Activated CD8-positive, alpha-beta memory T cell treated with anti-CD3 and anti-CD28 coated beads, Interleukin-2, amount 10 ng/mL, durations not matched to agents 7 days and 5 days (primary cell): ENCODE data around the gene DGCR2. TPM values are rescaled to one million over a fixed set of nuclear protein-coding genes. Genes with fewer than 3 reads are reported as not detected.
"Not testable (repeated sequence)": the region's sequence is repeated elsewhere in the genome, so short reads cannot be mapped to it uniquely, and the experiment has no call there.

Experiments
- ATAC-seq: fragments of 150-1000 bp; cut with Tn5 transposase; one replicate; pipeline ENCODE4 v1.10.0; 2021; ENCODE audit warnings: moderate library complexity
- CTCF ChIA-PET: fragments of 350-600 bp; sonication (Branson Sonifier 250); formaldehyde crosslinking; loops from one replicate; lab custom pipeline; 2021; ENCODE audit warnings: antibody characterized with exemption; lab: Charles Lee
- DNase-seq: peaks from one replicate; pipeline ENCODE4 v3.0.0-alpha.2; 2020
- H3K27ac Mint-ChIP-seq: one replicate; pipeline ENCODE4 v1.8.0; 2021; ENCODE audit warnings: mild to moderate bottlenecking, mixed read lengths
- H3K27me3 Mint-ChIP-seq: one replicate; pipeline ENCODE4 v1.8.0; 2021; ENCODE audit warnings: mixed read lengths
- H3K36me3 Mint-ChIP-seq: one replicate; pipeline ENCODE4 v1.8.0; 2021; ENCODE audit warnings: mild to moderate bottlenecking, mixed read lengths
- H3K4me1 Mint-ChIP-seq: one replicate; pipeline ENCODE4 v1.8.0; 2021; ENCODE audit warnings: mixed read lengths
- H3K4me3 Mint-ChIP-seq: one replicate; pipeline ENCODE4 v1.8.0; 2021; ENCODE audit warnings: mild to moderate bottlenecking, moderate library complexity, mixed read lengths
- H3K9me3 Mint-ChIP-seq: one replicate; pipeline ENCODE4 v1.8.0; 2022; ENCODE audit warnings: low read depth, mixed read lengths
- total RNA-seq, 2 experiments: library from RNA; stranded (reverse); gene quantifications; one replicate each; pipeline ENCODE4 v1.2.3, GENCODE V29; 2021

Gene DGCR2
- total RNA-seq, 2 experiments from 2014 or later: 27.8 TPM

- ATAC-seq (no peak), DNase-seq (no peak)
- H3K4me3 Mint-ChIP-seq: no peak overlapping the region
Measured at GRCh38 chr22:19038728-19039447, 83.3 kb downstream of the DGCR2 start.

GRCh38 chr22:19038164-19038546, 84.1 kb downstream of the DGCR2 start:
- H3K9me3 Mint-ChIP-seq: no peaks in the 10 kb centered on the region
- H3K4me3 Mint-ChIP-seq: no peak overlapping the region
- no peaks in the 10 kb centered on the region for H3K36me3 Mint-ChIP-seq
- ATAC-seq (no peak), DNase-seq (no peak)
- H3K27me3 Mint-ChIP-seq: no peaks in the 10 kb centered on the region
- H3K4me1 Mint-ChIP-seq: no peaks in the 10 kb centered on the region
- H3K27ac Mint-ChIP-seq: no peak overlapping the region
- CTCF ChIA-PET: no interaction called here

More at GRCh38 chr22:19038728-19039447, 83.3 kb downstream of the DGCR2 start:
- H3K27ac Mint-ChIP-seq: no peak overlapping the region
- CTCF ChIA-PET: no interaction called here
- no peaks in the 10 kb centered on the region for H3K4me1 Mint-ChIP-seq
- H3K27me3 Mint-ChIP-seq: no peaks in the 10 kb centered on the region
- H3K36me3 Mint-ChIP-seq: no peaks in the 10 kb centered on the region
- no peaks in the 10 kb centered on the region for H3K9me3 Mint-ChIP-seq

DNA sequence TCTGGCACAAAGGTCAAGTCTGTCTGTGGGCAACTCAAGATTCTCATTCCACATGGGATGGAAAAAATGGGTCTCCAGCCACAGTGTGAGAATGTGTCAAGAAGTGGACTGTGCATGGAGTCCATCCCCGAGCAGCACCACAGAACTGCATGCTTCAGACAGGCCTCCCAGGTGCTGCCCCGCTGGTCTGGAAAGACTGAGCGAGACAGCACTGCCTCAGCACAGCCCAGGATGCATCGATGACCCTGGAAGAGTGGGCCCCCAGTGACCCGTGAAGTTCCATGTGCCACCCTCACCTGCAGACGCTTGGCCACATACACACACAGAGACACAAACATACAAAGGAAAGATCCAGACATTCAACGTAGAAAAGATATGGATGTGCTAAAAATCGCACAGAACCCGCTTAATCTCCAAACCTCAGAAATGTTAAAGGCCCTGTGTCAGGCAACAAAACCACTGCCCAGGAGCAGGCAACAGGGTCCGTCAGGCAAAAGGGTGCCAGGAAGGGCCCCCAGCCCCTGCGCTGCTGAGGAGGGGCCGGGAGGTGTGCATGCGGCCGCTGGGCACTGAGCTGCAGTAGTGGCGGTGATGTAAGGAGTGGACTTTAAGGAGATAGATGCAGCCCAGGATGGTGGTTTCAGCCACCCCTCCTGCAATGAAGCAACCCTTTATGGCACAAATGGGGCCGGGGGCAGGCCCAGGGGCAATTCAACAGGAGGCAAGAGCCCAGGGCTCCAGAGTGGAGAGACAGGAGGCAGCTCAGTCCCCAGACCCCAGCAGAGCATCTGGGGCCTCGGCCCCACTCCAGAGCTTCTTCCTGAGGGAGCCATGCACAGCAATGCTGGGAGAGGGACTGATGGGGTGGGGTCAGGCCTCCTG, 84.7 kb downstream of the DGCR2 start:
- H3K9me3 Mint-ChIP-seq: no peaks in the 10 kb centered on the region
- H3K4me3 Mint-ChIP-seq: no peak overlapping the region
- no peaks in the 10 kb centered on the region for H3K4me1 Mint-ChIP-seq
- H3K36me3 Mint-ChIP-seq: no peaks in the 10 kb centered on the region
- ATAC-seq (no peak), DNase-seq (no peak)
- CTCF ChIA-PET: no interaction called here
- no peaks in the 10 kb centered on the region for H3K27me3 Mint-ChIP-seq
- H3K27ac Mint-ChIP-seq: peak overlapping the region; percentile 0

DNA sequence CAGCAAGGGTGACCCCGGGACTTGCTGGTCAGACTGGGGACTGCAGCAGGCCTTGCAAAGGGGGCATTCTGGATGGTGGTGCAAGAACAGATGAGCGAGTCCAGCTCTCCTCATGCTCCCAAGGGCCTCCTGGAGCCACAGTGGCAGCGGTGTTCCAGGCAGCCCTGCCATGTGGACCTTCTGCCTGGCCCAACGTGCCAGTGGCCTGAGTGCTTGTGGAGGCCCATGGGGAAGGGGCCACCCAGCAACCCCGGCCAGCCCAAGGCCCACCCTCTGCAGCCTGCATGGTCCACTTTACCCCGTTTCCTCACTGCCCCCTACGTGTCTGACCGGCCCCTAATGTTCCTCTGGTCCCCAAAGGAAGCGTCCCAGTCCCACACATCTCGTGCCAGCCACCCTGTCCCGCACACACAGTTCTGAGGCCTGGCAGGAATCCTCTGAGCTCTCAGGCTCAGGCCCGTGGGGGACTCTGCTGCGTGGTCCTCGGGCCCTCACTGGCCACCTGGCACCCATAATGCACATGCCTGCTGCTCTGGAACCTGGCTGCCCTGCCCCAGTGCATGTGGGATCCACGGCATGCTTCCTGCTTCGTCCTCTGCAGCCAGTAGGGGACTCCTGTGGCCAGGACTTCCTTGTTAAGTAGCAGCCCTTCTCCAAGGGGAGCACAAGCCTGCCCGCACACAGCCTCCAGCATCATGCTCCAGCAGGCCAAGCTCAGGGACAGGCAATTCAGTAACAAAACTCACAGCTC, 85.5 kb downstream of the DGCR2 start:
- Mint-ChIP-seq H3K27ac (no peak overlapping the region), H3K27me3 (no peaks in the 10 kb centered on the region), H3K36me3 (no peaks in the 10 kb centered on the region), H3K9me3 (no peaks in the 10 kb centered on the region), H3K4me3 (no peak overlapping the region), H3K4me1 (no peaks in the 10 kb centered on the region)
- DNase-seq (no peak), ATAC-seq (no peak)
- CTCF ChIA-PET: no interaction called here

DNA sequence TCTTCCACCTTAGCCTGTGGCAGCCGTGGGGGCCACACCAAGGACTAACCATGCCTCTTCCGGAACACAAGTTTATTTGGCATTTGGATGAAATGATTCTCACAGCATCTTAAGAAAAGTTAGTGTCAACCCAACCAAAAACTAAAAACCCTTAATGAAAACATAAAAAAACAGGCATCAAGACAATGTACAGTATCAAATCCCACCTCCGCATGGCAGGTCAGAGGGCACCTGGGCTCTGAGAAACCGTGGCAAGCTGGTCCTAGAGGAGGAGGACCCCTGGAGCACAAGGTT, 86.0 kb downstream of the DGCR2 start:
- DNase-seq (no peak), ATAC-seq (no peak)
- Mint-ChIP-seq H3K27me3 (no peaks in the 10 kb centered on the region), H3K9me3 (no peaks in the 10 kb centered on the region), H3K4me1 (no peaks in the 10 kb centered on the region), H3K27ac (no peak overlapping the region), H3K36me3 (no peaks in the 10 kb centered on the region), H3K4me3 (no peak overlapping the region)
- CTCF ChIA-PET: no interaction called here

DNA sequence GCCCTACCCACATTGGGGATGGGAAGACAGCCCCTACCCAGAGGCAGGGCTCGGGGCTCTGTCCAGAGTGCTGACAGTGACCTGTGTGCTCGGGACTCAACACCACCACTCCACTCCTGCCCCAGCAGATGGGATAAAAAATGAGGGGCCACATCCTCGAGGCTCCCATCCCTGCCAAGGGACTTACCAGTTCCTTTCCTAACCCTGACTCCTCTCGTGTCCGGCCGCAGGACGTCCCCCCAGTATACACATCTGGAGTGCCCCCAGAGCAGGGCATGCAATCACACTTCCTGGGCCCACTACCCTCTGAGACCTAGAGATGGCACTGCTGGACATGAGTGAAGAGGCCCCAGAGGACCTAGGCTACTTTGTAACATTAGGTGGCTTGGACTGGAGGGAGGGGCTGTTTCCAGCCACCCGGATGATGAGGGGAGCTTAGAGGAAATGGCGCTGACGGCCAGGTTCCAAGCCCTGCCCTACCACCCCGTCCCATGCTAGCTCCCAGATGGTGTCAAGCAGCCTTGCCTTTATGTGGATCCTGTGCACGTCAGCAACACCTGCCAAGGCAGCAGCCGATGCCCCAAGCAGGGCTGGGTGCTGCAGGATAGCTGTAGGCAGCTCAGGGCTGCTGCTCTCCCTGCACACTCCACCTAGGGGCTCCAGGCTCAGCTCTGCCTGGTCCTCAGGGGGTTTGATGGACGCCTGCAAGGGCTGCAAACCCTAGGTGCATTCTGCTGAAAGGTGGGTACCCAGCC, 86.6 kb downstream of the DGCR2 start:
- H3K4me1 Mint-ChIP-seq: no peaks in the 10 kb centered on the region
- peaks cover 2% of the 10 kb centered on the region for H3K27me3 Mint-ChIP-seq
- no peaks in the 10 kb centered on the region for H3K9me3 Mint-ChIP-seq
- no peaks in the 10 kb centered on the region for H3K36me3 Mint-ChIP-seq
- ATAC-seq (no peak), DNase-seq (no peak)
- CTCF ChIA-PET: no interaction called here
- H3K27ac Mint-ChIP-seq: no peak overlapping the region
- H3K4me3 Mint-ChIP-seq: no peak overlapping the region

DNA sequence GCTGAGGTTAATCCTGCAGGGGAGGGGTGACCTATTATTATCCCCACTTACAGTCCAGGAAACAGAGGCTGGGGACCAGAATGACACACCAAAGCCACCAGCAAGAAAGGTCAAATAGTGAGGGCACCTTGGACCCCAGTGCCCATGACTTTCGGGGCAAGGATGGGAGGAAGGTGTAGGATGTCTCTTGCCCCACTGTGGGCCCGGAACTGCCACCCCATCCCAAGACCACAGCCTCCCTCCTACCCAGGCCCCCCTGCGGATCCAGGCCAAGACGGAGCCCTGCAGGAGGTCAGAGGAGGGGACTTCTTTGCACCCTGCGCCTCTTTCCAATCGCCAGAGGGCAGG, 87.1 kb downstream of the DGCR2 start:
- DNase-seq, H3K27ac Mint-ChIP-seq, H3K27me3 Mint-ChIP-seq, H3K36me3 Mint-ChIP-seq, H3K4me3 Mint-ChIP-seq, H3K9me3 Mint-ChIP-seq, ATAC-seq, H3K4me1 Mint-ChIP-seq, CTCF ChIA-PET: not testable (repeated sequence)

DNA sequence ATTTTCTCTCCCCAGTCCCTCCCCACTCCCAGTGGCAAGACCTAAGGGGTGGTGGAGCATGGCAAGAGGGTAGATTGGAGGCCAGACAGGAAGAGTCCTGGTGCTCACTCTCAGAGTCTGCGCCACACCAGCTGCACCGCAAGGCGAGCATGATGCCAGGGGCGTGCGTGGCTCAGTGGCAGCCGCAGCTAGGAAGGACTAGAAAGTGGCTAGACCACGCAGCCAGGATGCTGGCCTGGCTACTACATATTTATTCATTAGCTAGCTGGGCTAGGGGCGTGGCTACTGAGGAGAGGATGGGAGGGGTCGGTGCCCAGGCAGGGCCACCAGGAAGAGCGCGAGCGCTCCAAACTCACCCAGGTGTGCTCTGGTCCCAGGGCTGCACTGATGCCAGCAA, 87.5 kb downstream of the DGCR2 start:
- CTCF ChIA-PET, ATAC-seq, H3K4me3 Mint-ChIP-seq, DNase-seq, H3K36me3 Mint-ChIP-seq, H3K27me3 Mint-ChIP-seq, H3K4me1 Mint-ChIP-seq, H3K9me3 Mint-ChIP-seq, H3K27ac Mint-ChIP-seq: not testable (repeated sequence)

- DNase-seq, CTCF ChIA-PET, H3K36me3 Mint-ChIP-seq, H3K4me1 Mint-ChIP-seq, ATAC-seq, H3K27ac Mint-ChIP-seq, H3K4me3 Mint-ChIP-seq, H3K27me3 Mint-ChIP-seq, H3K9me3 Mint-ChIP-seq: not testable (repeated sequence)
Measured at GRCh38 chr22:19034031-19034723, 88.0 kb downstream of the DGCR2 start.

GRCh38 chr22:19033568-19033905, 88.7 kb downstream of the DGCR2 start:
- H3K9me3 Mint-ChIP-seq, H3K36me3 Mint-ChIP-seq, ATAC-seq, CTCF ChIA-PET, H3K27ac Mint-ChIP-seq, H3K4me1 Mint-ChIP-seq, DNase-seq, H3K4me3 Mint-ChIP-seq: not testable (repeated sequence)
- H3K27me3 Mint-ChIP-seq: peaks cover 14% of the 10 kb centered on the region

DNA sequence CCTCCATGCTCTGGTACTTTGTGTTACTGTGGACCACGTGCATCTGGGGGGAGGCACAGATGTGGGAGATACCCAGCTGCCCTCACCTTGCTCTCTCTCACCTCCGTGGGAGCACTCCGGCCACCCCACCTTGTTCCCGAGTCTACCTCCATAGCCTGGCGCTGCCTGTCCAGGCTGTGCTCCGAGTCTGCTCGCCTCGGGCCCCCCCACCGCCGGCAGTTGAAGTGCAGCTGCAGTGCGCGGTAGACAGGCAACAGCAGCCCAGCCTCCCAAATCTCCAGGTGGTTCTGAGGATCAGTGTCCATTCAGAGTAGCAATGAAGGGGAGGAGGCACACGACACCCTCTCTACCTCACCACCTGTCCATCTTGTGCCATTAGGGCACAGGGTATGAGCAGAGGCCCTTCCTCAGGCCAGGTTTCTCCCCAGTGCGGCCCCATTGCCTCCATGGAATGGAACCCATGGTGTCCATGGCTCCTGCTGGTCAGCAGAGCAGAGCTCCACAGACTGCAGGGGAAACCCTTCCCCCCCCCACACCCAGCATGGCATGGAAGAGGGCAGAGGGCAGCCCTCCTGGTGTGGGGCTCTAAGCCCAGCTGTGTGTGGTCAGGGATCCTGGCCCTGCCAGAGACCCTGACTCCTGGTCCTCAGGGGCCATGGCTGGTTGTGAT, 89.2 kb downstream of the DGCR2 start:
- H3K4me1 Mint-ChIP-seq, ATAC-seq, H3K36me3 Mint-ChIP-seq, CTCF ChIA-PET, DNase-seq, H3K27ac Mint-ChIP-seq, H3K4me3 Mint-ChIP-seq, H3K9me3 Mint-ChIP-seq: not testable (repeated sequence)
- peaks cover 17% of the 10 kb centered on the region for H3K27me3 Mint-ChIP-seq

GRCh38 chr22:19032156-19032785, 89.9 kb downstream of the DGCR2 start:
- H3K27ac Mint-ChIP-seq, H3K4me3 Mint-ChIP-seq, DNase-seq, H3K9me3 Mint-ChIP-seq, H3K36me3 Mint-ChIP-seq, CTCF ChIA-PET, H3K4me1 Mint-ChIP-seq, ATAC-seq: not testable (repeated sequence)
- H3K27me3 Mint-ChIP-seq: peaks cover 17% of the 10 kb centered on the region
